PFSK-1 (cell line): ENCODE data around the gene PPP1R18.

Experiments
- POLR2AphosphoS5 ChIP-seq: IDR thresholded peaks from 2 replicates; pipeline ENCODE4 v1.6.1; 2012; ENCODE audit warnings: low read depth, mild to moderate bottlenecking, control low read depth, low read length, moderate library complexity
- REST ChIP-seq, 2 experiments: IDR thresholded peaks; 2 replicates each; pipeline versions ENCODE4 v1.6.1 to v1.8.0; 2011 to 2012; ENCODE audit warnings: low read depth in 2 of 2, low read length in 2 of 2, control low read depth in 1 of 2, inconsistent platforms in 1 of 2, mild to moderate bottlenecking in 1 of 2, moderate library complexity in 1 of 2; ENCODE audit not compliant: insufficient read depth in 1 of 2

GRCh38 chr6:30645989-30646388 is 40.5 kb downstream of the PPP1R18 start:
- TF ChIP-seq REST (IDR thresholded peaks at IDR 0.05; ENCODE audit: insufficient read depth in 1 of 2, low read depth in 2 of 2, low read length in 2 of 2) (no peak), POLR2AphosphoS5 (no peak)
